Retina (tissue), 1 donor: Measurements from ENCODE around the gene BCO1.
A peak's percentile ranks its signal among the peaks of the same experiment; 100 is the strongest.

Experiments used
- DNase-seq: peaks from one replicate; pipeline ENCODE4 v3.0.0-alpha.2; 2016

The BCO1 gene

GRCh38 chr16:81277541-81278080 lies 39.1 kb downstream of the BCO1 start:
- DNase-seq = no peak

- DNase-seq = no peak
Observed at GRCh38 chr16:81278526-81278925, 40.0 kb downstream of the BCO1 start.

DNA sequence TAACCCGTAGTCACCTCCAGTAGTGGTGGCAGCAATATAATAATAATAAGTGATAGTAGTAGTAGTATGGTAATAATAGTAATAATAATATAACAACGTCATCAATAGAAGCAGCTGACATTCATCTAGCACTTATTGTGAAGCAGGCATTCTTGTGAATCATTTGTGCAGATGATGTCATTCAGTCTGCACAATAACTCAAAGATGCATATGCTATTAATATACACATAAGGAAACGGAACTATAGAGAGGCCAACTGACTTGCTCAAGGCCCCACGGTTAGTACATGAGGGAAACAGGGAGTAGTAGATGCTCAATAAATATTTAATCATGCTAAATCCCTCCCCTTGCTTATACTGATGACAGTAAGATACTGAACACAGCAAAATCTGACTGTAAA lies 40.9 kb downstream of the BCO1 start:
- no peak for DNase-seq

DNA sequence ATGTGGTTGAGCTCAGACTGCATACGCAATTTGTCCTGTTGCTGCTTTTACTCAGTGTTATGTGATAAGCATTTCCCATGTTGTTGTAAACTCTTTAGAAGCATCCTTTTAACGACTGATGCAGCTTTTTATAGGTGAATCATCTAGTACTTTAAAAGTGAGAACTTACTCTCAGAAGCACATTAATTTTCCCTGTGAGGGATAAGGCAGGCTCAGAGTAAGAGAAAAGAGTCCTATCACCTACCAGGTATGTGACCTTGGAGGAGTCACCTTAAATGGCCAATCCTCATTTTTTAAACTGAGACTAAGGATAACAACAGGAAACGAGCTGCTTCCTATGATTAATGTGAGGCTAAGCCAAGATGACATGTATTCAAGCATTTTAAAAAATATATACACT lies 41.9 kb downstream of the BCO1 start:
- DNase-seq = no peak

DNA sequence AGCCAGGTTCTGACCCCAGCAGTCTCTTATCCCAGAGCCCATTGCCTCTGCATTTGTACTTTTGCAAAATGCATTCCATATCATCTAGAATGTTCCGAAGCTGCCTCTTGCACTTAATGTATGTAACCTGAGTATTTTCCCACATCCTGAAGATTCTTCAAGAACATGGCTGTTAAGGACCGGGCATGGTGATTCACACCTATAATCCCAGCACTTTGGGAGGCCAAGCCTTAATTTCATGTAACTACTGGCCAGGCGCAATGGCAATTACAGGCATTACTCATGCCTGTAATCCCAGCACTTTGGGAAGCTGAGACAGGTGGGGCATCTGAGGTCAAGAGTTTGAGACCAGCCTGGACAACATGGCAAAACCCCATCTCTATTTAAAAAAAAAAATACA lies 44.6 kb downstream of the BCO1 start:
- no peak for DNase-seq

DNA sequence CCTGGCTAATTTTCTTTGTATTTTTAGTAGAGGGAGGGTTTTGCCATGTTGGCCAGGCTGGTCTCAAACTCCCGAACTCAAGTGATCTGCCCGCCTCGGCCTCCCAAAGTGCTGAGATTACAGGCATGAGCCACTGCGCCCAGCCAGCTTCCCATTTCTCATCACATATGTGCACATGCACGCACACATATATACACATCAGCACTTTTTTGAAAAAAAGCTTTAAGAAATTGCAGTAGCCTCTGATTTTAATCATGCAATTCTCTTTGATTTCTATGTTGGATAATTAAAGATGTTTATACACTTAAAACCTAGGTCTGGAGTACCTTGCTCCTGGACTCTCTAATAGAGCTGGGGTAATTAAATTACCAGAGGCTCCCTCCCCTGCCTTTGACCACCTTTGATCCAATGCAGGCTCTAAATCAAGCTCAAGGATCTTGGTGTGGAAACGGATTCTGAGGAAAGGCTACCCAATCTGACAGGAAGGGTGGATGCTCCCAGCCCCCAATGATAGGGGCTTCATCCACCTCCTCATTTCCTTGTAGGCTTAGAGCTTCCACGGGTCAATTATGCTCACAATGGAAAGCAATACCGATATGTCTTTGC lies 46.6 kb downstream of the BCO1 start:
- no peak for DNase-seq

- DNase-seq = no peak
Observed at GRCh38 chr16:81286190-81286589, 47.7 kb downstream of the BCO1 start.

- DNase-seq = no peak
Observed at GRCh38 chr16:81291117-81291516, 52.6 kb downstream of the BCO1 start.

- no peak for DNase-seq
Observed at GRCh38 chr16:81292936-81293335, 54.4 kb downstream of the BCO1 start.

DNA sequence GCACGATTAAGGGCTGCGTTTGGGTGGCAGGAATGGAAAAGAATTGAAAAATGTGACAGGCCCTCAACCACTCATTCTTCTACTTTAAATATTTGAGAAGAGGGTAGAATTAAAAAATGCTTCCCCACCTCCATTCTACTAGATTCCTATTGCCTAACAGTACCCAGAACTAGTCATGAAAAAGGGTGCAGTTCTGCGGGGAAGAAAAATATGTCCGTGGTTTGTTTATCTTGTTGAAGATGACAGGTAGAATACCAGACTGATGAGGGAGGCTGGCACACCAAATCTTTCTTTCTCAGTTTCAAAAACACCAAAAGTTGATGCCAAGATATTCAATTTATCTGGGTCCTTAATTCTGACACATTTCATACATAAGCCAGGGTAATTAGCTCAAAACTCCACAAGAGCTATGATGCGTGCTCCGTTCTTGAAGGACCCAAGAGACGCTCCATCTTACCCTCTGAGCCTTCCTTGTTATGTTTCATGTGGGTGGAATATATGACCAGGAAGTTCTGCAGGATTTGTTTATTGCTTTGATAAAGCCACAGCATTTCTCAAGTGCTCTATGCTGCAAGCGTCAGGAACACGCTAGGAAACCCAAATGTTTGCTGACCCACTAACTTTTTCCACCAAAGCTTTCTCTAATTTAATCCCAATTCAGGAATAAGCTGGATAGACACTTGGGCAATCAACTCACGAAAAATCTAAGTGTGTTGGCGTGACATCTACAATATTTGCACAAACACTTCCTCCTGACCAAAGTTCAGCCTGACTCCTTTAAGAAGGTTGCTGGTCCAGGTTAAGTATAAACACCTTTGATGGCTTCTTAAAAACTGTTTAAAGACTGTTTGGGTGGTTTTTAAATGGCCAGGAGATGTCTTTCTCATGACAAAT lies 55.7 kb downstream of the BCO1 start:
- no peak for DNase-seq

DNA sequence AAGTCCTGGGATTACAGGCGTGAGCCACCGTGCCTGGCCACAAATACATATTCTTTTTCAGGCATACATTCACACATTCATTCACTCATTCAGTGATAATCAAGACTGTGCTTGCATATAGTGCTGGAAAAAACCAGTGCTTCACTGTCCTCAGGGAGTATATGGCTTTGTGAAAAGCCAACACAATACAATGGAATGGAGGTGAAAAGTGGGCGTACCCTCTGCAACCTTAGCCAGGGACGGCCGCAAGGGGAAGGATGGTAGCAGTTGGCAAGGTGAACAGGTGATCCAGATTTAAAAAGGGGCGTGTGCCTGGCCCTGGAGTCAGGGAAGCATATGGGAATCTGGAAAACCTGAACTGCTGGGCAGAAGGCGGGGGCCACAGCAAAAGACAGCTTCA lies 58.1 kb downstream of the BCO1 start:
- no peak for DNase-seq

DNA sequence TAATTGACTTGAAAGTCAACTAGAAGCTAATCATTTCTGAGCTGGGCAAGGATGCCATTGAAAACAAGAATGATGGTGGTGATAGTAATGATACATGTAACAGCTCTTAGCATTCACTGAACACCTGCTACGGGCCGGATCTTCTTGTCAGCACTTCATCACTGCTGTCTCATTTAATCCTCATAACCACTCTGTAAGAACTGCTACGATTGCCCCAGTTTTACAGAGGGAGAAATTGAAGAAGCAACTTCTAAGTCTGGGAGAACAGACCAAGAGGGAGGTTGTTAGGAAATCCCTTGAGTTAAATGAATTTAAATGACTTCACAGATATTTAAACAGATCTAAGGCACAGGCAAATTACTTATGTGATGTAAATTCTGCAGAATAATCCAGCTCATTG lies 69.3 kb downstream of the BCO1 start:
- no peak for DNase-seq

DNA sequence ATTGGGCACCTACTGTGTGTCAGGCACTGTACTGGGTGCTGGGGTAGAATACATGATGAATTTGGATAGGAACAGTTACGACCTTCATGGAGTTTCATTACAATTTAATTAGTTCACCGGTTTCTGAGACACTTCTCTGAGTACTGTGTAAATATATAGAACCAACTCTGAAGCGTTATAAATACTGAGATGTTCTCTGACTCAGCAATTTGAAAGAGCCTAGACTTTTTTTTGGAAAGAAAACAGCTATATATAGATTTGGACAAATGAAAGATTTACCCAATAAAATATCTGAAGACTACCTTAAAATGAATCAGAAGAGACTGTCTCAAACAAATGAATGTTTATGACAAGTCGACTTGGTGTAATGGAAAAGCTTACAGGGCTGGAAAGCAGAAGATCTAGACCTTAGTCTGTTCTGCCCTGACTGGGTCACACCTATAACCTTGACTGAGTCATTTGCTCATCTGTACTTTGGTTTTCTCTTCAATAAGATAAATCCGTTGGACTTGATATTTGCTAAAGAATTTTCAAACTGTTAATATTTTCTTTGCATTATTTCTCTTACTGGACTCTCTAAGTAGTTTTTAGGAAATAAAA lies 71.7 kb downstream of the BCO1 start:
- no peak for DNase-seq

GRCh38 chr16:81311762-81312161 lies 73.3 kb downstream of the BCO1 start:
- DNase-seq = no peak

DNA sequence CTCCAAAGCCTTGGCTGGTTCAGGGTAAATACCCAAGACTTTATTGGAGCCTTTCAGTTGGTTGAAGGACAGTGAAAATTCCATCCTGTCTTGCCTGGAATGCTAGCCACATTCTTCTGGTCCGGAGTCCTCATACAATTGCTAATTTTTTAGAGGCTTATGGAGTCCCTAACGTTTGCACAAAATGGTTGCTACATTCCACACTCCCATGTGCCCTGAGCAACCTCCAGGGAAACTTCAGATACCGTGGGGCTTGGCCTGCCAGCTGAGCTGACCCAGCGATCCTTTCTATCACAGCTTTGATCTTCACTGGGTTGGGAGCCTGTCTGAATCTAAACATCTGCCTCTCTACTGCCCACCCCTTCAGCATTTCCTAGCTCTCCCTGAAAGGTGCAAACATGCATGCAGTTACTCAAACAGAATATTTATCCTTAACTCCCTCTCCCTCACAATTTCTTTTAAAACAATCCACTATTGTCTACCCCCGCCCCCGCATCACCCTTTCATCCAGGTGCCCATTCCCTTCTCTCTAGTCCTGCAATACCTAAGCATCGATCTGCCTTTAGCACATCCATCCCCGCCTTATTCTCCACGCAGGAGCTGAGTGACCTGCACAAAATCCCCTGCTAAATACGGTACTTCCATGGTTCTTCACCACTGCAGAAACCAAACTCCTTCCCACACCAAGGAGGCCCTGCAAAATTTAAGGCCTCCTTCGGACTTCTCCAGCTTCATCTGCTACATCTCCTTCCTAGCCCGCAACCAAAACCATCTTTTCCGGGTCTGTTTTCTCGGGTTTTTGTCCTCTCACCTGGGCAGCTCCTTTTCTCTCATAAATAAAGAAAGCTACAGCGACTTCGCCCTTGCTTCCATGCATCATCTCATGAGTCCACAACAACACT lies 75.5 kb downstream of the BCO1 start:
- DNase-seq = no peak

GRCh38 chr16:81314603-81315270 lies 76.2 kb downstream of the BCO1 start, which contains the start of gene GAN:
TSS of gene GAN (plus strand) at chr16:81314962. CDS start at chr16:81315114, 152 bp downstream.
- peak; percentile 98 for DNase-seq

GRCh38 chr16:81315271-81316175 lies 77.0 kb downstream of the BCO1 start:
- peak; percentile 61 for DNase-seq

- DNase-seq = no peak
Observed at GRCh38 chr16:81316176-81316496, 77.6 kb downstream of the BCO1 start.

- no peak for DNase-seq
Observed at GRCh38 chr16:81318711-81319110, 80.2 kb downstream of the BCO1 start.

DNA sequence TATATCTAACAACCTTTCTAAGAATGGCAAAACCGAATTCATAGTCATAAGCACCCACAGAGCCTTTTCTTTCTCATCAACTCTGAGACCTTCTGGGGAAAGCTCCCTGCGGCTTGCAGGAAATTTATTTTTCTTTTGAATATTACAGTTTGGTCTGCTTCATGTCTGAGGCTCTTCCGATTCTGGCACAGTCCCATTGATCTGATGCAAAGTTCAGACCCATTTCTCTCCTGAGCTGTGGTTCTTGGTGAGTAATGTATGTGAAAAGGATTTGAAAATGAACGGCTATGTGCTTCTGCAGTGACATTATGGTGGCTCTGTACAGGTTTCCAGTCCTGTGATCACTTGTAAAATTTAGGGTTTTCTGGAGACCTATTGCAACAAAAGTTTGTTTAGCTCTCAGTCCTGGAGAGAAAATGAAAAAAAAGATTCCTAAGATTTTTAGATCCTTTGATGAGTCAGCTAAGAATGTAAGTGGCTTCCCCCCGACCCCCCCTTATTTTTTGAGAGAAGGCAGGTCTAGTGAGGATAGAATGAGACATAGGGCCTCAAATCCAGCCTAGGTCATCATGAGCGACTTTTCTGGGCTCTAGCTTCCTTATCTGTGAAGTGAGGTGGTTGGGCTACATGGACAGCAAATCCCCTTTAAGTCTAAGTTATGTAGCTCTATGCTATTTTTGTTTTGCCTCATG lies 80.9 kb downstream of the BCO1 start:
- no peak for DNase-seq
